ENCODE data around the gene POMT1.

The POMT1 gene

GRCh38 chr9:131499254-131499767 lies 3.4 kb upstream of the POMT1 start:
- Histone ChIP-seq H3K4ac (ENCODE audit: low read length) (no peak overlapping the region), H3K27ac (replicated peaks; ENCODE audit: low read length) (no peak overlapping the region), H4K91ac (ENCODE audit: low read depth, low read length, poor library complexity) (no peak overlapping the region), H2BK12ac (ENCODE audit: low read length) (no peak overlapping the region), H2BK5ac (ENCODE audit: low read length) (no peak overlapping the region), H2AFZ (ENCODE audit: low read length) (no peak overlapping the region), H4K8ac (ENCODE audit: low read depth, low read length) (no peak overlapping the region), H3K36me3 (replicated peaks in 1 of 2; ENCODE audit: control insufficient read depth in 2 of 2, insufficient read depth in 2 of 2, low read length in 2 of 2) (peaks cover 43 to 73% of the 10 kb centered on the region in 2 donors), H3K14ac (ENCODE audit: low read length) (no peak overlapping the region), H2BK120ac (ENCODE audit: low read depth, low read length) (no peak overlapping the region), H3K18ac (ENCODE audit: low read length) (no peak overlapping the region), H3K9me3 (replicated peaks in 1 of 2; ENCODE audit: control insufficient read depth in 2 of 2, insufficient read depth in 1 of 2, low read depth in 1 of 2, low read length in 2 of 2) (no peaks in the 10 kb centered on the region), H2BK15ac (ENCODE audit: low read length) (no peak overlapping the region), H3K79me1 (ENCODE audit: low read depth, low read length) (no peaks in the 10 kb centered on the region), H3K9ac (ENCODE audit: low read depth, low read length, poor library complexity) (no peak overlapping the region), H2AK5ac (ENCODE audit: low read depth, low read length) (no peak overlapping the region), H3K4me2 (ENCODE audit: insufficient read depth, low read length, poor library complexity, severe bottlenecking) (no peak overlapping the region), H3K4me3 (ENCODE audit: low read length in 2 of 2) (peak overlapping the region in 1 of 2 donors; percentile 17), H3K27me3 (ENCODE audit: control insufficient read depth in 3 of 3, insufficient read depth in 3 of 3, low read depth in 1 of 3, low read length in 3 of 3) (peaks cover 0 to 3% (median 0%) of the 10 kb centered on the region in 3 experiments), H3K4me1 (ENCODE audit: control insufficient read depth in 2 of 2, insufficient read depth in 1 of 2, low read depth in 1 of 2, low read length in 2 of 2) (peaks cover 0 to 8% of the 10 kb centered on the region in 2 donors), H3K23ac (ENCODE audit: low read depth, low read length, poor library complexity) (peak overlapping the region; percentile 38)
- WGBS, 2 donors (ENCODE audit: extremely low coverage in 2 of 2, insufficient read length in 2 of 2, insufficient replicate concordance in 1 of 2): no CpG with 5 or more reads among the region's 7 CpGs
- no peak for DNase-seq (ENCODE audit: low spot score)

GRCh38 chr9:131500377-131500776 lies 2.3 kb upstream of the POMT1 start:
- H2AK5ac ChIP-seq (ENCODE audit: low read depth, low read length): no peak overlapping the region
- H2BK12ac ChIP-seq (ENCODE audit: low read length): no peak overlapping the region
- H2BK120ac ChIP-seq (ENCODE audit: low read depth, low read length): no peak overlapping the region
- peak overlapping the region; percentile 1 for H3K23ac ChIP-seq (ENCODE audit: low read depth, low read length, poor library complexity)
- H2AFZ ChIP-seq (ENCODE audit: low read length): no peak overlapping the region
- no peak overlapping the region for H4K8ac ChIP-seq (ENCODE audit: low read depth, low read length)
- no peak overlapping the region for H3K9ac ChIP-seq (ENCODE audit: low read depth, low read length, poor library complexity)
- no peak overlapping the region for H4K91ac ChIP-seq (ENCODE audit: low read depth, low read length, poor library complexity)
- no peaks in the 10 kb centered on the region for H3K79me1 ChIP-seq (ENCODE audit: low read depth, low read length)
- no peak overlapping the region for H3K4me3 ChIP-seq (ENCODE audit: low read length in 2 of 2)
- DNase-seq (ENCODE audit: low spot score): no peak
- WGBS, 2 donors (ENCODE audit: extremely low coverage in 2 of 2, insufficient read length in 2 of 2, insufficient replicate concordance in 1 of 2): no CpG with 5 or more reads among the region's 12 CpGs
- no peak overlapping the region for H3K27ac ChIP-seq (replicated peaks; ENCODE audit: low read length)
- H3K4ac ChIP-seq (ENCODE audit: low read length): no peak overlapping the region
- peaks cover 0 to 8% of the 10 kb centered on the region in 2 donors for H3K4me1 ChIP-seq (ENCODE audit: control insufficient read depth in 2 of 2, insufficient read depth in 1 of 2, low read depth in 1 of 2, low read length in 2 of 2)
- H2BK15ac ChIP-seq (ENCODE audit: low read length): no peak overlapping the region
- H3K18ac ChIP-seq (ENCODE audit: low read length): no peak overlapping the region
- no peak overlapping the region for H3K4me2 ChIP-seq (ENCODE audit: insufficient read depth, low read length, poor library complexity, severe bottlenecking)
- no peak overlapping the region for H2BK5ac ChIP-seq (ENCODE audit: low read length)
- no peaks in the 10 kb centered on the region for H3K9me3 ChIP-seq (replicated peaks in 1 of 2; ENCODE audit: control insufficient read depth in 2 of 2, insufficient read depth in 1 of 2, low read depth in 1 of 2, low read length in 2 of 2)
- peaks cover 0 to 3% (median 0%) of the 10 kb centered on the region in 3 experiments for H3K27me3 ChIP-seq (ENCODE audit: control insufficient read depth in 3 of 3, insufficient read depth in 3 of 3, low read depth in 1 of 3, low read length in 3 of 3)
- no peak overlapping the region for H3K14ac ChIP-seq (ENCODE audit: low read length)
- H3K36me3 ChIP-seq (replicated peaks in 1 of 2; ENCODE audit: control insufficient read depth in 2 of 2, insufficient read depth in 2 of 2, low read length in 2 of 2): peaks cover 40 to 62% of the 10 kb centered on the region in 2 donors

DNA sequence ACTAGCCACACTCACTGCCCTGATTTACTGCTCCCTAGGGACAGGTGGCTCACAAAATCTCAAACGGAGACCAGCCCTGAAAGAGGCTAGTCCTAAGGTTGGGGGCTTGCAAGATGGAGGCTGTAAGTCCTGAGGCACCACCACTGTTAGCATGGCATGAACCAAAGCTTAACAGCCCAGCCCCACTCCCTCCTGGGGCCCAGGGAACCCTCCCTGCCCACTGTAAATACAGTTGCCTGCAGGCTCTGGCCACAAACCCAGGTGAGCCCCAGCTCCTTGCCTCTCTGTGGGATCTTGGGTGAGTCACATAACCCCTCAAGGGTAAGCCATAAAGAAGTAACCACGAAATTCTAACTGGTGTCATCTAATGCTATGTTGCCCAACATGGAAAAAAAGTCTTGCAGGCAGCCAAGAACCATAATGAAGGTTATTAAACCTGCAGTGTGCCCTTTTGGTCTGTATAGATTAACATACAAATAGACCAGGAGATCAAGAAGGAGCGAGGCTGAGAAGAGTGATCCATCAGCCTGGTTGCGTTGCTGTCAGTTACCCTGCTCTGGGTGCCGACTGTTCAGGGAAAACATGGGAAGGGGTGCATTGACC lies 1.7 kb upstream of the POMT1 start:
- H3K9me3 ChIP-seq (replicated peaks in 1 of 2; ENCODE audit: control insufficient read depth in 2 of 2, insufficient read depth in 1 of 2, low read depth in 1 of 2, low read length in 2 of 2): no peaks in the 10 kb centered on the region
- H3K4ac ChIP-seq (ENCODE audit: low read length): no peak overlapping the region
- no peak overlapping the region for H2BK15ac ChIP-seq (ENCODE audit: low read length)
- H3K14ac ChIP-seq (ENCODE audit: low read length): no peak overlapping the region
- peaks cover 0 to 3% (median 0%) of the 10 kb centered on the region in 3 experiments for H3K27me3 ChIP-seq (ENCODE audit: control insufficient read depth in 3 of 3, insufficient read depth in 3 of 3, low read depth in 1 of 3, low read length in 3 of 3)
- no peak overlapping the region for H4K8ac ChIP-seq (ENCODE audit: low read depth, low read length)
- no peak overlapping the region for H3K4me2 ChIP-seq (ENCODE audit: insufficient read depth, low read length, poor library complexity, severe bottlenecking)
- H3K18ac ChIP-seq (ENCODE audit: low read length): no peak overlapping the region
- H3K79me1 ChIP-seq (ENCODE audit: low read depth, low read length): no peaks in the 10 kb centered on the region
- H3K23ac ChIP-seq (ENCODE audit: low read depth, low read length, poor library complexity): no peak overlapping the region
- H3K4me1 ChIP-seq (ENCODE audit: control insufficient read depth in 2 of 2, insufficient read depth in 1 of 2, low read depth in 1 of 2, low read length in 2 of 2): peaks cover 0 to 10% of the 10 kb centered on the region in 2 donors
- peak overlapping the region; percentile 12 for H3K27ac ChIP-seq (replicated peaks; ENCODE audit: low read length)
- no peak overlapping the region for H2BK5ac ChIP-seq (ENCODE audit: low read length)
- no peak for DNase-seq (ENCODE audit: low spot score)
- no peak overlapping the region for H2BK120ac ChIP-seq (ENCODE audit: low read depth, low read length)
- no peak overlapping the region for H2AFZ ChIP-seq (ENCODE audit: low read length)
- H2BK12ac ChIP-seq (ENCODE audit: low read length): no peak overlapping the region
- H4K91ac ChIP-seq (ENCODE audit: low read depth, low read length, poor library complexity): no peak overlapping the region
- H3K4me3 ChIP-seq (ENCODE audit: low read length in 2 of 2): no peak overlapping the region
- no peak overlapping the region for H3K9ac ChIP-seq (ENCODE audit: low read depth, low read length, poor library complexity)
- peaks cover 33 to 58% of the 10 kb centered on the region in 2 donors for H3K36me3 ChIP-seq (replicated peaks in 1 of 2; ENCODE audit: control insufficient read depth in 2 of 2, insufficient read depth in 2 of 2, low read length in 2 of 2)
- H2AK5ac ChIP-seq (ENCODE audit: low read depth, low read length): no peak overlapping the region
- no CpG with 5 or more reads among the region's 5 CpGs for WGBS, 2 donors (ENCODE audit: extremely low coverage in 2 of 2, insufficient read length in 2 of 2, insufficient replicate concordance in 1 of 2)

GRCh38 chr9:131503626-131504465 lies 1.1 kb downstream of the POMT1 start:
- Histone ChIP-seq H3K9me3 (replicated peaks in 1 of 2; ENCODE audit: control insufficient read depth in 2 of 2, insufficient read depth in 1 of 2, low read depth in 1 of 2, low read length in 2 of 2) (no peaks in the 10 kb centered on the region), H2BK120ac (ENCODE audit: low read depth, low read length) (peak overlapping the region; percentile 33), H2AFZ (ENCODE audit: low read length) (peak overlapping the region; percentile 95), H3K27ac (replicated peaks; ENCODE audit: low read length) (no peak overlapping the region), H3K79me1 (ENCODE audit: low read depth, low read length) (no peaks in the 10 kb centered on the region), H4K8ac (ENCODE audit: low read depth, low read length) (no peak overlapping the region), H3K18ac (ENCODE audit: low read length) (peak overlapping the region; percentile 91), H2BK15ac (ENCODE audit: low read length) (no peak overlapping the region), H3K23ac (ENCODE audit: low read depth, low read length, poor library complexity) (peak overlapping the region; percentile 90), H2BK5ac (ENCODE audit: low read length) (no peak overlapping the region), H3K4me3 (ENCODE audit: low read length in 2 of 2) (peak overlapping the region; percentile 57 to 86), H2BK12ac (ENCODE audit: low read length) (no peak overlapping the region), H2AK5ac (ENCODE audit: low read depth, low read length) (peak overlapping the region; percentile 34), H3K4ac (ENCODE audit: low read length) (no peak overlapping the region), H3K9ac (ENCODE audit: low read depth, low read length, poor library complexity) (peak overlapping the region; percentile 96), H4K91ac (ENCODE audit: low read depth, low read length, poor library complexity) (no peak overlapping the region), H3K27me3 (ENCODE audit: control insufficient read depth in 3 of 3, insufficient read depth in 3 of 3, low read depth in 1 of 3, low read length in 3 of 3) (peaks cover 0 to 3% (median 0%) of the 10 kb centered on the region in 3 experiments), H3K36me3 (replicated peaks in 1 of 2; ENCODE audit: control insufficient read depth in 2 of 2, insufficient read depth in 2 of 2, low read length in 2 of 2) (peaks cover 15 to 50% of the 10 kb centered on the region in 2 donors), H3K4me2 (ENCODE audit: insufficient read depth, low read length, poor library complexity, severe bottlenecking) (peak overlapping the region; percentile 84), H3K4me1 (ENCODE audit: control insufficient read depth in 2 of 2, insufficient read depth in 1 of 2, low read depth in 1 of 2, low read length in 2 of 2) (peaks cover 0 to 10% of the 10 kb centered on the region in 2 donors), H3K14ac (ENCODE audit: low read length) (peak overlapping the region; percentile 1)
- no CpG with 5 or more reads among the region's 32 CpGs for WGBS, 2 donors (ENCODE audit: extremely low coverage in 2 of 2, insufficient read length in 2 of 2, insufficient replicate concordance in 1 of 2)
- DNase-seq (ENCODE audit: low spot score): no peak

Measured in neuronal stem cell (in vitro differentiated cells).